Stomach (tissue), 9 donors: ENCODE results near the gene PNKP. TPM values are rescaled to one million over a fixed set of nuclear protein-coding genes. Genes with fewer than 3 reads are reported as not detected.

Experiments used
- DNase-seq, 2 donors: peaks; one replicate each; pipeline versions ENCODE4 v3.0.0 to v3.0.0-alpha.2; 2013 to 2019
- H3K27ac ChIP-seq, 5 donors: fragments of 200-600 bp in 4 of 5; sonication (generic) in 4 of 5; one replicate each; pipeline ENCODE4 v1.5.1; 2013 to 2019; ENCODE audit warnings: mild to moderate bottlenecking in 1 of 5, moderate library complexity in 1 of 5
- H3K27me3 ChIP-seq, 3 donors: fragments of 200-600 bp; sonication (generic); one replicate each; pipeline ENCODE4 v1.5.1; 2017 to 2019; ENCODE audit warnings: mixed run types in 1 of 3
- H3K36me3 ChIP-seq, 4 donors: fragments of 200-600 bp; sonication (generic); 1 replicate in 3 of 4; 2 replicates in 1 of 4; pipeline ENCODE4 v1.5.1; 2016 to 2019
- H3K4me1 ChIP-seq, 4 donors: fragments of 200-600 bp; sonication (generic); one replicate each; pipeline ENCODE4 v1.5.1; 2016 to 2019
- H3K4me3 ChIP-seq, 4 donors: fragments of 200-600 bp; sonication (generic) in 3 of 4; one replicate each; pipeline ENCODE4 v1.5.1; 2016 to 2019; ENCODE audit warnings: mild to moderate bottlenecking in 1 of 4
- H3K9me3 ChIP-seq, 4 donors: fragments of 200-600 bp; sonication (generic); one replicate each; pipeline ENCODE4 v1.5.1; 2016 to 2019
- CTCF ChIP-seq, 7 experiments: fragments of 450-650 bp in 4 of 7; fragments of 200-600 bp in 3 of 7; sonication (generic) in 3 of 7; IDR thresholded peaks; one replicate each; pipeline ENCODE4 v1.5.1; 2016 to 2019; ENCODE audit warnings: antibody characterized with exemption in 7 of 7, control low read depth in 2 of 7, mild to moderate bottlenecking in 1 of 7
- EP300 ChIP-seq: sonication (generic); formaldehyde crosslinking; IDR thresholded peaks from one replicate; pipeline ENCODE4 v1.6.1; 2017; ENCODE audit warnings: antibody characterized with exemption
- POLR2A ChIP-seq, 4 donors: fragments of 450-650 bp; IDR thresholded peaks; one replicate each; pipeline ENCODE4 v1.6.1; 2016; ENCODE audit warnings: antibody characterized with exemption in 4 of 4, control low read depth in 2 of 4, mild to moderate bottlenecking in 1 of 4, moderate library complexity in 1 of 4
- POLR2AphosphoS5 ChIP-seq, 3 donors: sonication (generic); formaldehyde crosslinking; IDR thresholded peaks; one replicate each; pipeline ENCODE4 v1.6.1; 2016; ENCODE audit warnings: antibody characterized with exemption in 3 of 3
- WGBS, 5 donors: extraction: QIAGEN DNeasy Blood & Tissue Kit in 3 of 5; methylation state at CpG; one replicate each; pipeline versions ENCODE4 v1.1.5 to v1.1.7; 2013 to 2018; 5-methylcytosine and 5-hydroxymethylcytosine counted together
- intact Hi-C: fragments of 100-400 bp; cut with DNase I; formaldehyde crosslinking; loops from one replicate; pipeline ENCODE4 v1.15.1; 2023; ENCODE audit warnings: low total_unique reads
- polyA plus RNA-seq, 3 donors: library from polyadenylated mRNA; stranded (reverse); fragments of 200-250 nt; gene quantifications; one replicate each; pipeline ENCODE4 v1.2.3, GENCODE V29; 2013
- total RNA-seq, 5 donors: library from RNA; depleted of rRNA; stranded (reverse); fragments of >200 nt; gene quantifications; one replicate each; pipeline versions ENCODE4 v1.1.0 to v1.2.3, GENCODE V29; 2014 to 2016
- donor health status: healthy with polysubstance abuse.
- donor health status: Bipolar disorder and iron deficiency.
- donor health status: healthy.

Gene PNKP
- total and polyA plus RNA-seq, 8 donors, result 30.3 to 208 (median 57.9) TPM

- Histone ChIP-seq H3K27me3 (no peaks in the 10 kb centered on the region), H3K27ac (peak overlapping the region in 1 of 5 donors; percentile 25)
- WGBS, 5 donors, result 85 to 92% (median 89%) methylated on average over 17 of the region's 17 CpGs
Measured at GRCh38 chr19:49871349-49871985, 4.1 kb upstream of the PNKP start.

GRCh38 chr19:49870309-49870901 lies 3.0 kb upstream of the PNKP start:
- no peaks in the 10 kb centered on the region for H3K9me3 ChIP-seq
- no peaks in the 10 kb centered on the region for H3K27me3 ChIP-seq
- H3K4me1 ChIP-seq, result peaks cover 39 to 72% (median 62%) of the 10 kb centered on the region in 4 donors
- DNase-seq, result no peak
- 51 to 70% (median 64%) methylated on average over 10 to 15 of the region's 15 CpGs for WGBS, 5 donors
- H3K4me3 ChIP-seq, result peak overlapping the region; percentile 50 to 58 (median 54)
- intact Hi-C loops, result no loop called here
- H3K27ac ChIP-seq, result peak overlapping the region; percentile 88 to 96 (median 91)
- peaks cover 7 to 32% (median 27%) of the 10 kb centered on the region in 4 donors for H3K36me3 ChIP-seq
- TF ChIP-seq POLR2AphosphoS5 (IDR thresholded peaks at IDR 0.05), result no peak
- no peak for TF ChIP-seq CTCF (IDR thresholded peaks at IDR 0.05)
- TF ChIP-seq POLR2A (IDR thresholded peaks at IDR 0.05), result no peak

More at GRCh38 chr19:49871349-49871985, 4.1 kb upstream of the PNKP start:
- Histone ChIP-seq H3K4me1 (peaks cover 33 to 68% (median 57%) of the 10 kb centered on the region in 4 donors), H3K36me3 (peaks cover 7 to 32% (median 27%) of the 10 kb centered on the region in 4 donors), H3K9me3 (no peaks in the 10 kb centered on the region), H3K4me3 (no peak overlapping the region)
- intact Hi-C loops, result no loop called here
- no peak for DNase-seq
- no peak for TF ChIP-seq POLR2AphosphoS5 (IDR thresholded peaks at IDR 0.05)
- no peak for TF ChIP-seq POLR2A (IDR thresholded peaks at IDR 0.05)
- no peak for TF ChIP-seq EP300
- TF ChIP-seq CTCF (IDR thresholded peaks at IDR 0.05), result no peak

GRCh38 chr19:49869484-49870308 lies 2.3 kb upstream of the PNKP start:
- peaks cover 40 to 72% (median 62%) of the 10 kb centered on the region in 4 donors for H3K4me1 ChIP-seq
- H3K36me3 ChIP-seq, result peaks cover 7 to 36% (median 28%) of the 10 kb centered on the region in 4 donors
- DNase-seq, result peak; percentile 96 to 100
- H3K27ac ChIP-seq, result peak overlapping the region; percentile 88 to 99 (median 95)
- WGBS, 5 donors, result 0 to 1% (median 1%) methylated on average over 55 to 67 of the region's 67 CpGs
- TF ChIP-seq CTCF (IDR thresholded peaks at IDR 0.05) (peak in 2 of 7 experiments; percentile 21 to 24), POLR2A (IDR thresholded peaks at IDR 0.05) (peak in 1 of 4 donors; percentile 52), EP300 (no peak), POLR2AphosphoS5 (IDR thresholded peaks at IDR 0.05) (peak in 2 of 3 donors; percentile 84 to 91)
- H3K9me3 ChIP-seq, result no peaks in the 10 kb centered on the region
- H3K4me3 ChIP-seq, result peak overlapping the region; percentile 50 to 58 (median 54)
- intact Hi-C loops, result no loop called here
- no peaks in the 10 kb centered on the region for H3K27me3 ChIP-seq

GRCh38 chr19:49869009-49869483 lies 1.7 kb upstream of the PNKP start:
- Histone ChIP-seq H3K4me3 (peak overlapping the region; percentile 36 to 47 (median 42)), H3K27me3 (no peaks in the 10 kb centered on the region), H3K4me1 (peaks cover 42 to 73% (median 61%) of the 10 kb centered on the region in 4 donors), H3K9me3 (no peaks in the 10 kb centered on the region), H3K27ac (peak overlapping the region; percentile 88 to 99 (median 95)), H3K36me3 (peaks cover 11 to 38% (median 33%) of the 10 kb centered on the region in 4 donors)
- TF ChIP-seq POLR2A (IDR thresholded peaks at IDR 0.05) (no peak), EP300 (no peak), CTCF (IDR thresholded peaks at IDR 0.05) (no peak), POLR2AphosphoS5 (IDR thresholded peaks at IDR 0.05) (no peak)
- 0 to 4% (median 1%) methylated on average over 15 of the region's 15 CpGs for WGBS, 5 donors
- no peak for DNase-seq
- intact Hi-C loops, result no loop called here
